Measurements from ENCODE around the gene RAD21L1.

Gene RAD21L1

GRCh38 chr20:1266167-1266973, 40.5 kb downstream of the RAD21L1 start, which contains the start of gene SNPH:
Gene SNPH, plus strand, starts transcription at chr20:1266294. Its CDS starts 29,946 bp downstream, at chr20:1296240.
- in situ Hi-C loops (cut with MboI; ENCODE audit: low sequenced_read_pairs) = no loop called here

- in situ Hi-C loops (cut with MboI; ENCODE audit: low sequenced_read_pairs) = no loop called here
These were observed 41.3 kb downstream of the RAD21L1 start for GRCh38 chr20:1267161-1267560.

- in situ Hi-C loops (cut with MboI; ENCODE audit: low sequenced_read_pairs) = no loop called here
These were observed 42.0 kb downstream of the RAD21L1 start for GRCh38 chr20:1267809-1268374.

GRCh38 chr20:1269235-1269634, 43.4 kb downstream of the RAD21L1 start:
- in situ Hi-C loops (cut with MboI; ENCODE audit: low sequenced_read_pairs) = no loop called here

GRCh38 chr20:1269850-1270249, 44.0 kb downstream of the RAD21L1 start:
- in situ Hi-C loops (cut with MboI; ENCODE audit: low sequenced_read_pairs) = no loop called here

- in situ Hi-C loops (cut with MboI; ENCODE audit: low sequenced_read_pairs) = no loop called here
These were observed 46.7 kb downstream of the RAD21L1 start for GRCh38 chr20:1272368-1273100.

GRCh38 chr20:1273366-1273765, 47.5 kb downstream of the RAD21L1 start:
- in situ Hi-C loops (cut with MboI; ENCODE audit: low sequenced_read_pairs) = no loop called here

GRCh38 chr20:1274485-1275311, 48.9 kb downstream of the RAD21L1 start:
- in situ Hi-C loops (cut with MboI; ENCODE audit: low sequenced_read_pairs) = no loop called here

GRCh38 chr20:1275919-1276318, 50.1 kb downstream of the RAD21L1 start:
- in situ Hi-C loops (cut with MboI; ENCODE audit: low sequenced_read_pairs) = no loop called here

- in situ Hi-C loops (cut with MboI; ENCODE audit: low sequenced_read_pairs) = no loop called here
These were observed 51.9 kb downstream of the RAD21L1 start for GRCh38 chr20:1277529-1278322.

- in situ Hi-C loops (cut with MboI; ENCODE audit: low sequenced_read_pairs) = no loop called here
These were observed 53.1 kb downstream of the RAD21L1 start for GRCh38 chr20:1278993-1279392.

- in situ Hi-C loops (cut with MboI; ENCODE audit: low sequenced_read_pairs) = no loop called here
These were observed 54.6 kb downstream of the RAD21L1 start for GRCh38 chr20:1280195-1281102.

- in situ Hi-C loops (cut with MboI; ENCODE audit: low sequenced_read_pairs) = no loop called here
These were observed 55.6 kb downstream of the RAD21L1 start for GRCh38 chr20:1281279-1282057.

GRCh38 chr20:1282966-1283365, 57.1 kb downstream of the RAD21L1 start:
- in situ Hi-C loops (cut with MboI; ENCODE audit: low sequenced_read_pairs) = no loop called here

GRCh38 chr20:1283522-1284510, 58.0 kb downstream of the RAD21L1 start:
- in situ Hi-C loops (cut with MboI; ENCODE audit: low sequenced_read_pairs) = no loop called here

GRCh38 chr20:1286267-1287024, 60.6 kb downstream of the RAD21L1 start:
- in situ Hi-C loops (cut with MboI; ENCODE audit: low sequenced_read_pairs) = no loop called here
